Stimulated activated CD4-positive, alpha-beta T cell treated with anti-CD3 and anti-CD28 coated beads, Interleukin-1b, Interleukin-23, amount 100 ng/mL, for 4 hours (primary cell): ENCODE measurements around the gene CHST3.
"Not testable (repeated sequence)": the region's sequence is repeated elsewhere in the genome, so short reads cannot be mapped to it uniquely, and the experiment has no call there.

Source experiments
- DNase-seq, 2 donors: peaks; one replicate each; pipeline ENCODE4 v3.0.0-alpha.2; 2020; ENCODE audit warnings: low read depth in 2 of 2

CHST3 gene

DNA sequence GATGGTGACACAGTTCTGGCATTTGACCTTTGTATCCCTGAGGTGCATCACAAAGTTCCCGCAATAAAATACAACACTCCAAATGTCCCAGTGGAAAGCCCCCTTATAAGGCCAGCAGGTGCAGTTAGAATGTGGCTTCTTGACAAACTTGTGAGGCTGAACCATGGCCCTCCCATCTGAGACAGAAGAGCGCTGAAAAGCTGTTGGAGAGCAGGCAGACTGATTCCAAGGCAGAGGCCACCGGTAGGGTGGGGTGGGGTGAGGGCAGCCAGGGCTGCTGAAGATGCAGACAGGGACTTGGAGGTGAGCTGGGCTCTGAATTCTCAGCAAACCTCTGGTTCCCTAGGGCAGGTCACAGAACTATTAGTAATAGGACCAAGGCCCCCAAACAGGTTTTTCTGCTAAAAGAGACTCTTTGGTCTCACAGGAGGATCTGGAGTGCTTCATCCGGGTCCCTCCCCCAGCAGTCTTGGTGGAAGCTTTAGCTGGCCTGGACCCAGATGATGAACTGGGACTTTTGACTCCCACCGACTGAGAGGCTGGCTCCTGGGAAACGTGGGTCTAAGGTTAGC lies 15.6 kb upstream of the CHST3 start:
- DNase-seq, result no peak

DNA sequence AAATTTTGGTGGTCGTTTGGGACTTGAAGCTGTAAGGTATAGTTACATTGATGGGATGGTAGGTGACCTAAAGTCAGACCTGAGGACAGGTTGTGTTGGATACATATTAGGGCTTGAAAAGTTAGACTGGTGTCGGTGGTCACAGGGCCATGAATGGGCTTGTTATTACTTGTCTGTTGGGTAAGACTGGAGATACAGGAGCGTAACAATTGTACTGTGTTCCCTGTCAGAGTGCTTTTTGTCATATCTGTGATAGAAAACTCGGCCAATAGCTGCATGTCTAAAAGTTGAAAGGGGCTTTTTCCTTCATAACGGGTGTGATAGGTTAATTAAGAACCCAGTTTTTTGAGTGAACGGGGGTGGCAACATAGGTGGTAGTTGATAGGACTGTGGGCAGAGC lies 13.5 kb upstream of the CHST3 start:
- DNase-seq, result no peak

DNA sequence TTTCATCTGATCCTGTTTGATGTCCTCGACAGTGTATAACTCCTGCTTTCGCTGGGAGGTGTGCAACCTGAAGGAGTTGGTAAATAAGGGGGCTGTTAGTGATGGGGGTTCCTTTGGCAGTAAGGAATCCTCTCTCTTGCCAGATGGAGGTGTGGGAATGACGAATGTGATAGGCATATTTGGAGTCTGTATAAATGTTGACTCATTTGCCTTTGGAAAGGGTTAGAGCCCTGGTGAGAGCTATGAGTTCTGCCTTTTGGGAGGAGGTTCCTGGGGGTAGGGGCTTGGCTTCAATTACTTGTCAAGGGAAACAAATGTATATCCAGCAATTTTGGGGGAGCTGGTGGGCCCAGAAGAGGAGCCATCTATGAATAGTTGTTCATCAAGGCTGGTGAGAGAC lies 11.4 kb upstream of the CHST3 start:
- DNase-seq, result no peak

DNA sequence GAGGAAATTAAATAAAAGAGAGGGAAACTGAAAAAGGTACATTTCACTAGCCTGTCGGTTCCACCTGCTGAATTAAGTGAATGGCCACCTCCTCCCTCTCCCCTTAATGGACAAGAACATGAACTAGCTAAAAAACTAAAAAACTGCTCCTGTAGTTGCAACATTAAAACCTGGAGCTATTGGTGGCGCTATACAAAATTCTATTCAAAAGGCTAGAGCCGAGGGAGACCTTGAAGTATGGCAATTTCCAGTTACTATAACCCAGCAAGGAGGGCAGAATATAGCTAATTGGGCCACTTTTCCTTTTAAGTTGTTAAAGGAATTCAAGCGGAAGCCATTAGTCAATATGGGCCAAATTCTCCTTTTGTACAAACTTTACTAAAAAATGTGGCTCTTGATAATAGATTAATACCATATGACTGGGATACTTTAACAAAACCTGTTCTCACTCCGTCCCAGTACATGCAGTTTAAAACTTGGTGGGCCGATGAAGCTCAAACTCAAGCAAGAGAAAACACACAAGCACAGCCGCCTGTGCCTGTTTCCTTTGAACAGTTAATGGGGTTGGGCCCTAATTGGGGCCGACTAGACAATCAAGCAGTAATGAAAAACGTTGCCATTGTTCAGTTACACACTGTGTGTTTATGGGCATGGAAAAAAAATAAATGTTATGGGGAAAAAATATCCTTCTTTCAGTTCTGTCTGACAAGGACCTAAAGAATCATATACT lies 6.5 kb upstream of the CHST3 start:
- DNase-seq, result no peak

DNA sequence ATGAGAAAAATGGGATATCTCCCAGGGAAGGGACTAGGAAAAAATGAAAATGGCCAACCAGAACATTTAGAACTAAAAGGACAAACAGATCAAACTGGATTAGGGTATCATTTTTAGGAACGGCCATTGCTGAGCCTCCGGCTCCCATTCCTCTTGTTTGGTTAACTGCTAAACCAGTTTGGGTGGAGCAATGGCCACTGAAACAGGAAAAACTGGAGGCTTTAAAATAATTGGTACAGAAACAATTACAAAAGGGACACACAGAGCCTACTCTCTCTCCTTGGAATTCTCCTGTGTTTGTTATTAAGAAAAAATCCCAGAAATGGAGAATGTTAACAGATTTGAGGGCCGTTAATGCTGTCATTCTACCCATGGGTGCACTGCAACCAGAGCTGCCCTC lies 4.7 kb upstream of the CHST3 start:
- DNase-seq, result no peak

DNA sequence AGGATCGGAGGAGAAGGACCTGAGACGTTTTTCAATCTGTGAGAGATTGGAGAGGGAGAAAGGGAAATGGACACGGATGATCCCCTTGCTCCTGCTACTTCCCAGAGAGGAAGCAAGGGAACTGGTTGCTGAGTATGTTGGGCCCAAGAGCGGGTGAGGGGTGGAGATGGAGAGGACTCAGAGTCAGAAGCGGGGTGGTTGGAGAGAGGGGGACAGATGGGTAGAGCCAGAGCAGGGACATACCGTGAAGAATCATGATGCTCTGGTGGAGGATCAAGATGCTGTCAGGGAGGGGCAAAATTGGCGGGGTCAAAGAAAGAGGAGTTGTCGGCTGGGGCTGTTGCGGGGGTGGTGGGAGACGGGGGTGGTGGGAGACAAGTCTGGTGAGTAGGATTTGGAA lies 2.4 kb upstream of the CHST3 start:
- DNase-seq, result no peak

DNA sequence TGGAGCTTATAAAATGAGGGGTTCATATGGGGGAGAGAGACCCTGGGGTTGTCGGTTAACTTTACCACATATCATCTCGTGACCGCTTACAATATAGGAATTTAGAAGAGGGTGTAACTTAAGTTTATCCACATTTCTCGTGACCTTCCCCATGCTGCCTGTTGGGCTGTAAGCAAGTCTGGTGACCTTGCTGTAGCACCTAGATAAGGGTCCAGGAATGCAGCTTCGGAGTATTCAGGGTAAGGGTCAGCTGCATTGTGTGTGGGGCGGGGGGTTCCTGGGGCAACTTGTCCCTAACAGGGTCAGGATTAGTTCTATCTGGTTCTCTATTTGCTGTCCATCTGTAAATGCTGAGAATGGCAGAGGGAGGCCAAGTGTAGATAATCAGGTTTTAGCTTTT lies 1.3 kb upstream of the CHST3 start:
- DNase-seq, result no peak

DNA sequence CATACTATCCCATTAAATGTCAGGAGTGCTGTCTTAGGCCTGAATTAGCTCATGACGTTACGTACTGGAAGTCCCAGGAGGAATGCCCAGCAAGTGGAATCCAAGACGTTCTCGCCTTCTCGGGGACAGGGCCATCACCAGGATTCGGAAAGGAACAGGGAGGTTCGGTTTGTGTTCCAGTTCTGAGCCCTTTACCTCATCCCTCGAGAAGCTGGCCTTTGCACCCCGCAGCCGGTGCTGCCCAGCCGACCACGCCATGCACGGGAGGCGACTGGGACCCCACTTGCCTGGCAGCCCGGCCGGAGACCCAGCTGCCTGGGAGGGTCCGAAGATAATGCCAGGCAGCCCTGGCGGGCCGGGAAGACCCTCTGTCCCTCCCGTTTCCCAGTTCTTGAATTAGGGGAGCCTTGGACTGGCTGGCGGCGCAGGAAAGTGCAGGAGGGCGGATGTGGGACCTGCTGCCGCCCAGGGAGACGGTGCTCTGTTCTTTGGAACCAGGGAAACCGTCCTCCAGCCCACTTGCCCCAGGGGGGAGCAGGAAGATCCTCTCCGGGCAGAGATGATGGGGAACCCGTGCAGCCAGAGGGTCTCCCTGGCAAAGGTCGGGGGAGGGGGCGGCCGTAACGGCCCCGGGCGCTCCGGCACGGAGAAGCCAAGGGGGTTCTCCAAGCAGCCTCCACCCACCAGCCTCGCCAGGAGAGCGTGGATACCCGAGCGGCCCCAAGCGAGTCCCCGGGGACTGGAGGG lies 671 bp upstream of the CHST3 start:
- DNase-seq, result no peak

DNA sequence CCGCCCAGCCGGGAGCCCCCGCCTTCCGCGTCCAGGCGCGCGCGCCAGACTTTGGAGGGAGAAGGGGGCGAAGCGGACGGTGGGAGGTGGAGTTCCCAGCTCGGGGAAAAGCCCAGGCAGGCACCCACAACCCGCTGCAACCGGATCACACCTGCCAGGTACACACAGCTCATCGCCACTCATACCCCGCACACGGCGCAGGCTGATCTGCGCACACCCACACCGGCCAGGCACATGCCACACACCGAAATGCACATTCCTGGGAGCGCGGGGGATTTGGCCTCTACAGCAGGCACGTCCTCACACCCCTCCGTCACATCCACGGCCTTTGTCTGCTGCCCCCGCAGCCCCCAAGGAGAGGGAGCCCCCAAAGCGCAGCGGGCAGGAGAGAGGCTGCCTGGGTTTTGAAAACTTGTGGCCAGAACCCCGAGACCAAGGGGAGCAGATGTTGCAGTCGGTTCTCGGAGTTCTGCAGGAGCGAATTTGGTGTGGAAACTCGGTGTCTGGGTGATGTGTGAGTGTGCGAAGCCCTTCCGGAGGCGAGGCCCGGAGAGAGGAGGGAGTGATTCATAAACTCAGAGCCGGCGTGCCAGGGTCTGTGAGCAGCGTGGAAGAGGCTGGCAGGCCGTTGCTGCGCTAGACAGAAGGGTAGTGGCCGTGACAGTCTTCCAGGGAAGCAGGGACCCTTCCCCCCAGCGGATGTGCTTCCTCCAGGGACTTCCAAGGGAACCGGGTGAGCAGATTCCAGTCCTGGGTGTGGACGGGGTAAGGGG lies 734 bp downstream of the CHST3 start:
- DNase-seq, result peak; percentile 41 to 47

DNA sequence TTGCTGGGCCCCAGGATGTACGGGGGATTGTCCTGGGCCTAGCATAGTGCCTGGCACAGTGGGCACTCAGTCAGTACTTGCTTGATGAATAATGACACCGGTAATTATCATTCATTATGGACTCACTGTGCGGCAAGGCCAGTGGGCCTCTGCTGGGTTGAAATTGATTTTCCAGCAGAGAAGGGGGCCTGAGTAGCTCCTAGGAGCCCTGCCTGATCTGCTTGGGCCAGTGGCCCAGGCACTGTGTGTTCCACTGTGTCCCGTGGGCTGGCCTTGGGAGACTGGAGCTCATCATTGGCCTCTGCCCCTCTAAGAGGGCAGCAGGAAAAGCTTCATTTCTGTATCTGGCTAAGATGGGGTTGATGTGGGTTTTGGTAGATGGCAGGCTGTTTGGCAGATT lies 1.4 kb downstream of the CHST3 start:
- DNase-seq, result no peak

DNA sequence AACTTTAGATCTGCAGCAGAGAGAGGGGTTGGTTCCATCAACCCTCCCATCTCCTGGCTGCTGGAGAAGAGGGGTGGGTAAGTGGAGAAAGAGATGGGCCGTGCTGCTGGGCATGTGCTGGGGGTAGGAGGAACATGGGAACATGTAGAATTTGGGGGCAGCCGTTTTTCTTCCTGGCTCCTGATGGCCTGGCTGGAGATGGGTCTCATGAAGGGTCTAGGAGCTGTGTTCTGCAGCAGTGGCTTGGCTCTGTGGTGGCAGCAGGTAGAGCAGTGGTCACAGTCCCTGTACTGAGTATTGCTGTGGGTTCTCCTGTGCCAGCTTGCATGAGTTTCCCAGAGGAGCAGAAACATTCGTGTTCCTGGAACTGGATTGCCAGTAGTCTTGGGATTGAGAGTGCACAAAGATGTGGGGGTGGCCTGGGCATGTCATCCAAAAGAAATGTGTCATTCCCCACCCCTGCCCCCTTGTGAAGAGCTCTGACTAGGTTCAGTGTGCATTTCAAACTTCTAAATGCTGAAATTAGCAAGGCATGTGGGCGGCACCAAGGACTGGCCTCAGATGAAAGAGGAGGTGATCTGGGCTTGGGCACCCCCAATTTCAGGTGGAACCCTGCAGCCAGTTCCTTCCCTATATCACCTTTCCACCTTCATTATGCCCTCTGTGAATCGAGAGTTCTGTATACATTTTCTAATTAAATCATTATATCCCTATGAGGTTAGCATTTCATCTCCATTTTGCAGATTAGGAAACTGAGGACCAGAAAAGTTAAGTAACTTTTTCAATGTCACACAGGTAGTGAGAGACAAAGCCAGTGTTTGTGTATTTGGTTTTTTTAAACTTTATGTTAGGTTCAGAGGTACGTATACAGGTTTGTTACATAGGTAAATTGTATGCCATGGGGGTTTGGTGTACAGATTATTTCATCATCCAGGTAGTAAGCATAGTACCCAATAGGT lies 2.1 kb downstream of the CHST3 start:
- DNase-seq, result no peak

DNA sequence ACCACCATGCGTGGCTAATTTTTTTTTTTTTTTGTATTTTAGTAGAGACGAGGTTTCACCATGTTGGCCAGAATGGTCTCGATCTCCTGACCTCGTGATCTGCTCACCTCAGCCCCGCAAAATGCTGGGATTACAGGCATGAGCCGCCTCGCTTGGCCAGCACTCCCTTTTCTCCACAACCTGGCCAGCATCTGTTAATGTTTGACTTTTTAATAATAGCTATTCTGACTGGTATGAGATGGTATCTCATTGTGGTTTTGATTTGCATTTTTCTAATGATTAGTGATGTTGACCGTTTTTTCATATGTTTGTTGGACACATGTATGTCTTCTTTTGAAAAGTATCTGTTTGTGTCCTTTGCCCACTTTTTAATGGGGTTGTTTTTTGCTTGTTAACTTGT lies 3.8 kb downstream of the CHST3 start:
- not testable (repeated sequence) for DNase-seq

DNA sequence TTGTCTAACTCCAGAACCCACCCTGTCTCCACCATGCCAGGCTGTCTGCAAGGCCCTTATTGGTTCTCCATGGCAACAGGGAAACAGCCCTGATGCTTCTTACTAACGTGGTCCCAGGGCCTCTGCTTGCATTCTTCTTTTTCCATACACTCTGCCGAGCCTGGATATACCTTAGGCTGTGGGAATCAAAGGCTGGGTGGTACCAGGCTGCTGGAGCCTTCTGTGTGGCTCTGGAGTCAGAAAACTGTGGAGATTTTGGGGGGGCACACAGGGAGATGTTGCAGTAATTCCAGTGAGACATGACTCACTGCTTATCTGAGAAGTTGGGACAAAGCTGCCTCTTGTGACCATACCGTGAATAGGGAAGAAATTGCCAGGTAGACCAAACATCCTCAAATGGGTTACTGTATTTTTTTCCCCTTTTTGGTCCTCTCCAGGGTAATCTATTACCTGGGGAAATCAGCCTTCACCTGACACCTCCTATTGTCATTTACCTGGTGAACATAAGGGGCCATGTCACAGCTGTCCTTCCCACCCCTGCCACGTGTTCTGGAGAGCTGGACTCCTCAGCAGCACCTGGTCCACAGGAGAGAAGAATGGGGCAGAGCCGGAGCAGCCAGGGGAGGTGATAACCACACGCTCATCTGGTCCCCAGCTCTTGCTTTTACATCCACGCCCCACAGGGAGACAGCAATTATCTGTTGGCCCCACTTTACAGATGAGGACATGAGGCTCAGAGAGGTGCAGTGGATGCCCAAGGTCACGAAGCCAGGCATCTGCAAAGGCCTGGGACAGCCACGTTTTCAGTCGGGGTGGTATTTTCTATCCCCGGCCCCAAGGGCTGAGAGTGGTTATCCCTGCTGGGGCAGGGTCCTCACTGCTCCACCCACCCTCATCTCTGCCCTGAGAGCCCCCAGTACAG lies 4.6 kb downstream of the CHST3 start:
- DNase-seq, result no peak

DNA sequence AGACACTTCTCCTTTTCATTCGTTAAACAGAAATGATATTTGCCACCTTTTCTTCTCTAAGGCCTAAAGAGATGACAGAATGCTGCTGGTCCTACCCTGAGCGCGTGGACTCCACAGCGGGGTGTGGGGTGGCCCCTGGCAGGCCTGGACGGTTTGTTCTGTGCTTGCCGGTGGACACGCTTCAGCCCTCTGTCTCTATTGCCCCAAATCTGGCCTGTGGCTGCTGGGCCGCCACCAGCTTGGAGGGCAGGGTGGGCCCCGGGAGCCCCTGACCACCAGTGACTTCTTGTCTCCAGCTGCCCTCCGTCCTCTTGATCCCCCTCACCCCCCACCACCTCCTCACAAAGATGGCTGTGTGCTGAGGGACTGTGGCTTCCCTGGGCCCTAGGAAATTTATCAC lies 5.7 kb downstream of the CHST3 start:
- DNase-seq, result no peak

DNA sequence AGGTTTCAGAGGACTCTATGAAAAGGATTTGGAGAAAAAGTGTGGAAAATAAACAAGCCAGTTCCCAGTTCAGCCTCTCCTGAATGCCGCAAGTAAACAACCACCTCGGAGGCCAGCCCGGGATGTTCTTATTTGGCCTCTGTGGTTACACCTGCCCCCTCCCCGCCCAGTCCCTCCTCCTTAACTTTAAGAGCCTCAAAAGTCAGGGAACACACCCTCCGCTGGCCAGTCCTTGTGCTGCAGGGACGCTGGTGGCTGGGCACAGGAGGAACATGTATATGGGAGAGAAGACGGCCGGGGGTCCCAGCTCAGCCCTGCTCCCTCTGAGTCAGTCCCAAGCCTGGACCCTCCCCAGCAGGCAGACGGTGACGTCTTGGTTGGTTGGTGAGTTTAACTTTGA lies 6.1 kb downstream of the CHST3 start:
- DNase-seq, result no peak

DNA sequence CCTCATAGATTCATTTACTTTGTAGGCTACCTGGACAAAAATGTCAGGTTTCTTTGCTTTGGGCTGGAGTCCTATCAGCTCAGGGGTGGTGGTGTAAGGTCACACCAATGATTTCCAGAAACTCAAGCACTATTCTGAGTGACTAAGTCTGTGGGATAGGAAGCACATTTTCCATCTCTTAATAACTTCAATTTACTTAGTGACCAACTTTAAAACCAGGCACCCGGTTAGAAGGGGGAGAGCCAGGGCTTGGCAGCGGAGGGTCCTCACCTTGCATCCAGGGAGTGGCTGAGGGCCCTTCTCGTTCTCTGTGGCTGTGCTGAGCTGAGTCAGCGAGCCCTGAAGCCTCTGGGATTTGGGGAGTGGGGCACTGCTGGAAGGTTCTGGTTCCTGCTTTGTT lies 6.7 kb downstream of the CHST3 start:
- DNase-seq, result no peak

DNA sequence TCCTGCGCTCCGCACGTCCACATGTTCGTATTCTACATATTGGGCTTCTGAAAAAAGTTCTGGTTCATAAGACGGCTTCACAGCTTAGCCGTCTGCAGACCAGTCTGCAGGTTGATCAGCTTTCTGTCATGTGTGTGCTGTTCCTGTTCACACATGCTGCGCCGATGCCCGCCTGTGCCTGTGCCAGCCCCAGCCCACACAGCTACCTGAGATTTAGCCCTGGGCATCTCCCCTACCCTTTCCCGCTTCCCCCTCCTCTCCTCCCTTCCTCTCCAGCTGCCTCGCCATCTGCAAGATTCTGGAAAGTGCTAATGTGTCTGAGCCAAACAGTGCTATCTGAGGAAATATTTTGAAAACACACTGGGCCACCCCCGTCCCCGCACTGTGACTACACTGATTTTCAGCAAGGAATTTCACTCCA lies 7.1 kb downstream of the CHST3 start:
- no peak for DNase-seq

DNA sequence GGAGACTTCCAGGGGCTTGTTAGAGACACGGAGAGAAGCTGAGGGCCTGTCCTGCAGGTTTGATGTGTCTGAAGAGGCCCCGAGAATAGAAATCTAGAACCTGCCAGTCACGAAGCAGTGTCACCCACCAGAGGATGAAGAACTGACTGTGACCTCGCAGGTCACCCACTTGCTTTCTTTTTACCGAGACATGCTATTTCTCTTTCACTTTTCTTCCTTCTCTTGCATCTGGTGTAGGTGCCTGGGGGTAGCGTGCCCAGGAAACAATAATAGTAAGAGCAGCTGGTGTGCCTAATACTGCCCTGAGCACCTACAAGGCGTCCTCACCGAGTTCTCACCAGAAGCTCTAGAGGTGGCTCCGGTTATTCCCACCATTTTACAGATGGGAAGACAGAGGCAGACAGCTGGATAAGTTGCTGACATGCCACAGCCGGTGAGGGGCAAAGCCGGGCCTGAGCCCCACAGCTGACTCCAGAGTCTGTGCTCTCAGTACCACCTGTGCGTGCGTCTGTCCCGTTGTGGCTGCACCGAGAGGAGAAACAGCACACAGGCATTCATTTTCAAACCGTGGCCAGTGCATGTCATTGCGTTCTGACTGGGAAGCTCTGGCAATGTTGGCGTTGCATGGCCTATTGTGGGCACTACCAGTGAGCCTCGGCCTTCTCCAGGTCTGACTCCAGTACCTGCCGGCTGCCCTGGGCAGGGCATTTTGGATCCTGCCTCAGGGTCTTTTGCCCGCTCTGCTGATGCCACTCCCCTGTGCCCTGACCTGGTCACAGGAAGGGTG lies 7.8 kb downstream of the CHST3 start:
- no peak for DNase-seq
